ENCODE data around the gene SIX1.

GRCh38 chr14:60640859-60641741, 8.2 kb downstream of the SIX1 start:
- TF ChIP-seq CTCF (IDR thresholded peaks at IDR 0.05), result no peak
- TF ChIP-seq POLR2AphosphoS5 (IDR thresholded peaks at IDR 0.05; ENCODE audit: low read depth, low read length), result no peak
